Pancreas (tissue), 10 donors: Measurements from ENCODE around the gene CERS1. TPM values are rescaled to one million over a fixed set of nuclear protein-coding genes. Genes with fewer than 3 reads are reported as not detected.

Experiments used
- ATAC-seq, 4 donors: fragments of 200-7000 bp; cut with Tn5 transposase; one replicate each; pipeline versions ENCODE4 v1.8.0 to v1.9.1; 2020; ENCODE audit warnings: mild to moderate bottlenecking in 4 of 4, moderate library complexity in 4 of 4
- DNase-seq, 6 donors: peaks; one replicate each; pipeline ENCODE4 v3.0.0-alpha.2; 2020
- FAIRE-seq: peaks from 2 replicates; lab custom pipeline; 2012; peaks lifted over from hg19 to GRCh38; lab: Jason Lieb, UNC
- H3K27ac ChIP-seq, 4 donors: fragments of 200-600 bp; sonication (generic); 1 replicate in 3 of 4; 2 replicates in 1 of 4; pipeline versions ENCODE4 v1.5.0 to v1.8.0; 2020
- H3K27me3 ChIP-seq, 4 donors: fragments of 200-600 bp; one replicate each; pipeline ENCODE4 v1.8.0; 2021
- H3K36me3 ChIP-seq, 3 donors: fragments of 200-600 bp; sonication (generic) in 1 of 3; one replicate each; pipeline versions ENCODE4 v1.5.0 to v1.8.0; 2020 to 2021
- H3K4me1 ChIP-seq, 3 donors: fragments of 200-600 bp; one replicate each; pipeline ENCODE4 v1.8.0; 2021
- H3K4me3 ChIP-seq, 4 donors: fragments of 200-600 bp; sonication (generic) in 2 of 4; one replicate each; pipeline versions ENCODE4 v1.5.0 to v1.8.0; 2020 to 2021
- H3K9me3 ChIP-seq, 4 donors: fragments of 200-600 bp; one replicate each; pipeline ENCODE4 v1.8.0; 2021
- CTCF ChIP-seq, 4 donors: fragments of 200-600 bp; sonication (generic) in 3 of 4; IDR thresholded peaks; one replicate each; pipeline versions ENCODE4 v1.5.0 to v1.8.0; 2021; ENCODE audit warnings: antibody characterized with exemption in 4 of 4
- WGBS, 2 donors: extraction: QIAGEN DNeasy Blood & Tissue Kit; methylation state at CpG; one replicate each; pipeline ENCODE4 v1.1.7; 2013; 5-methylcytosine and 5-hydroxymethylcytosine counted together
- intact Hi-C, 3 donors: fragments of 100-400 bp; cut with DNase I; formaldehyde crosslinking; loops; one replicate each; pipeline versions ENCODE4 v1.11.1 to v1.14.2; 2022
- polyA plus RNA-seq, 2 donors: library from polyadenylated mRNA; stranded (reverse); fragments of 200-250 nt; gene quantifications; one replicate each; pipeline ENCODE4 v1.2.3, GENCODE V29; 2013
- total RNA-seq, 6 donors: library from RNA; stranded (reverse); fragmentation: NEBNext Ultra II Directional in 4 of 6; extraction: Animal tissue kit (Norgen Biotek cat#: 25700) in 4 of 6; gene quantifications; one replicate each; pipeline versions ENCODE4 v1.2.1 to v1.2.4, GENCODE V29; 2021 to 2023
- donor health status: healthy with polysubstance abuse.
- donor health status: DM: no; HTN: no; CAD: no; lungs with moderate emphysema.
- donor health status: DM: no; HTN: no; CAD: no.
- donor health status: control.
- donor health status: control.
- donor health status: Bipolar disorder and iron deficiency.
- donor health status: DM: yes; HTN: yes; CAD: no.
- donor health status: DM: no; HTN: no; CAD: no.
- donor health status: DM: no; HTN: no; CAD: no.
- donor health status: DM: yes; HTN: yes; CAD: no.

CERS1 gene
- under 1 TPM; 0.16 to 0.75 (median 0.33) TPM for total RNA-seq
- 1 to 10 TPM; 1.7 to 8.3 TPM for polyA plus RNA-seq

- TF ChIP-seq CTCF (IDR thresholded peaks at IDR 0.05) = no peak
- peaks cover 0 to 10% (median 0%) of the 10 kb centered on the region in 4 donors for H3K27me3 ChIP-seq
- H3K9me3 ChIP-seq = no peaks in the 10 kb centered on the region
- peaks cover 0 to 12% (median 6%) of the 10 kb centered on the region in 3 donors for H3K36me3 ChIP-seq
- H3K4me3 ChIP-seq = peak within 1 kb of the TSS in 2 of 4 donors; percentile 8 to 35
- intact Hi-C loops = loop anchor here in 1 of 3 donors (10.0 kb wide), 1 partner anchor 89 kb away; no protein-coding TSS in a partner anchor
- FAIRE-seq = no peak
- H3K27ac ChIP-seq = no peak within 1 kb of the TSS
- no peak for DNase-seq
- 0 to 1% methylated on average over 14 to 89 of the region's 89 CpGs for WGBS, 2 donors
- ATAC-seq = peak in 1 of 4 donors; percentile 13
- no peaks in the 10 kb centered on the region for H3K4me1 ChIP-seq
Measured at GRCh38 chr19:18895824-18896341, at the start of gene CERS1. Gene CERS1, minus strand, starts transcription at chr19:18896158. Its CDS starts 86 bp downstream, at chr19:18896072.

- Histone ChIP-seq H3K27ac (no peak overlapping the region), H3K4me3 (no peak overlapping the region), H3K9me3 (no peaks in the 10 kb centered on the region), H3K36me3 (no peaks in the 10 kb centered on the region), H3K27me3 (no peaks in the 10 kb centered on the region), H3K4me1 (no peaks in the 10 kb centered on the region)
- WGBS, 2 donors = 81 to 87% methylated on average over 9 of the region's 9 CpGs
- intact Hi-C loops = no loop called here
- ATAC-seq (no peak), DNase-seq (no peak), FAIRE-seq (no peak)
- TF ChIP-seq CTCF (IDR thresholded peaks at IDR 0.05) = no peak
Measured at GRCh38 chr19:18945297-18945696, 49.3 kb upstream of the CERS1 start.

GRCh38 chr19:18943465-18943864 lies 47.5 kb upstream of the CERS1 start:
- no peaks in the 10 kb centered on the region for H3K36me3 ChIP-seq
- intact Hi-C loops = no loop called here
- no peak for ATAC-seq
- FAIRE-seq = no peak
- TF ChIP-seq CTCF (IDR thresholded peaks at IDR 0.05) = no peak
- no peaks in the 10 kb centered on the region for H3K27me3 ChIP-seq
- H3K27ac ChIP-seq = no peak overlapping the region
- H3K4me1 ChIP-seq = no peaks in the 10 kb centered on the region
- H3K9me3 ChIP-seq = no peaks in the 10 kb centered on the region
- WGBS, 2 donors = 67 to 79% methylated on average over 4 of the region's 4 CpGs
- no peak for DNase-seq
- H3K4me3 ChIP-seq = no peak overlapping the region

- no peak overlapping the region for H3K4me3 ChIP-seq
- intact Hi-C loops = no loop called here
- no peaks in the 10 kb centered on the region for H3K36me3 ChIP-seq
- no peak overlapping the region for H3K27ac ChIP-seq
- 81 to 95% methylated on average over 6 of the region's 6 CpGs for WGBS, 2 donors
- no peak for TF ChIP-seq CTCF (IDR thresholded peaks at IDR 0.05)
- H3K9me3 ChIP-seq = no peaks in the 10 kb centered on the region
- H3K4me1 ChIP-seq = no peaks in the 10 kb centered on the region
- ATAC-seq (no peak), FAIRE-seq (no peak), DNase-seq (no peak)
- H3K27me3 ChIP-seq = no peaks in the 10 kb centered on the region
Measured at GRCh38 chr19:18942692-18943091, 46.7 kb upstream of the CERS1 start.

- H3K4me1 ChIP-seq = no peaks in the 10 kb centered on the region
- no peak overlapping the region for H3K4me3 ChIP-seq
- WGBS, 2 donors = 69 to 72% methylated on average over 18 of the region's 18 CpGs
- H3K27me3 ChIP-seq = no peaks in the 10 kb centered on the region
- no peaks in the 10 kb centered on the region for H3K36me3 ChIP-seq
- H3K27ac ChIP-seq = no peak overlapping the region
- intact Hi-C loops = no loop called here
- no peak for TF ChIP-seq CTCF (IDR thresholded peaks at IDR 0.05)
- FAIRE-seq (no peak), DNase-seq (no peak), ATAC-seq (peak in 1 of 4 donors; percentile 3)
- H3K9me3 ChIP-seq = no peaks in the 10 kb centered on the region
Measured at GRCh38 chr19:18941628-18942354, 45.8 kb upstream of the CERS1 start.
